ENCODE measurements around the gene DPH5.
A peak's percentile ranks its signal among the peaks of the same experiment; 100 is the strongest.

Gene DPH5

GRCh38 chr1:101003012-101003650 lies 22.5 kb downstream of the DPH5 start:
- no peak for TF ChIP-seq CTCF (conservative IDR thresholded peaks at IDR 0.05)
- H3K27ac ChIP-seq = no peak overlapping the region

GRCh38 chr1:101002551-101002950 lies 23.0 kb downstream of the DPH5 start:
- TF ChIP-seq CTCF (conservative IDR thresholded peaks at IDR 0.05) = no peak
- no peak overlapping the region for H3K27ac ChIP-seq

GRCh38 chr1:101000131-101000873 lies 25.3 kb downstream of the DPH5 start:
- TF ChIP-seq CTCF (conservative IDR thresholded peaks at IDR 0.05) = no peak
- H3K27ac ChIP-seq = no peak overlapping the region

- H3K27ac ChIP-seq = no peak overlapping the region
- no peak for TF ChIP-seq CTCF (conservative IDR thresholded peaks at IDR 0.05)
Measured at GRCh38 chr1:100998426-100998825, 27.2 kb downstream of the DPH5 start.

GRCh38 chr1:100995198-100995988 lies 30.2 kb downstream of the DPH5 start:
- no peak for TF ChIP-seq CTCF (conservative IDR thresholded peaks at IDR 0.05)
- H3K27ac ChIP-seq = peak overlapping the region; percentile 64

GRCh38 chr1:100989306-100990077 lies 36.1 kb downstream of the DPH5 start:
- no peak for TF ChIP-seq CTCF (conservative IDR thresholded peaks at IDR 0.05)
- no peak overlapping the region for H3K27ac ChIP-seq

Data from VCaP (cell line).